ENCODE data around the gene PCDH7. TPM values are rescaled to one million over a fixed set of nuclear protein-coding genes. Genes with fewer than 3 reads are reported as not detected.

Gene PCDH7
- polyA plus RNA-seq, 1 of the 3 experiments (the other 2 are of a cell fraction) = 0.48 TPM

GRCh38 chr4:30744957-30745640, 24.9 kb downstream of the PCDH7 start:
- H3K4me2 ChIP-seq = no peak overlapping the region
- TF ChIP-seq ZBTB33 (IDR thresholded peaks at IDR 0.05; ENCODE audit: borderline replicate concordance, low read depth) = no peak
- no peak for TF ChIP-seq USF2 (IDR thresholded peaks at IDR 0.05; ENCODE audit: borderline replicate concordance, low read depth, low read length)
- TF ChIP-seq FOSL2 (IDR thresholded peaks at IDR 0.05; ENCODE audit: borderline replicate concordance, low read depth) = no peak
- TF ChIP-seq POLR2AphosphoS5 (IDR thresholded peaks at IDR 0.05; ENCODE audit: low read depth, low read length) = no peak
- no peak for TF ChIP-seq ELF1 (IDR thresholded peaks at IDR 0.05)
- no peak for TF ChIP-seq FOXJ3 (CRISPR knock-in tag; IDR thresholded peaks at IDR 0.05)
- no peak for TF ChIP-seq TCF12 (IDR thresholded peaks at IDR 0.05)
- no peak for TF ChIP-seq NRF1 (IDR thresholded peaks at IDR 0.05; ENCODE audit: low read depth, low read length)

GRCh38 chr4:30746735-30747134, 26.6 kb downstream of the PCDH7 start:
- Histone ChIP-seq H3K4me1 (ENCODE audit: control insufficient read depth in 1 of 2, insufficient read depth in 2 of 2, low read depth in 1 of 2, low read length in 1 of 2) (peaks cover 0 to 3% of the 10 kb centered on the region in 2 experiments; a peak in 2 of 4 replicates), H3K9ac (no peak overlapping the region), H3K27me3 (ENCODE audit: insufficient read depth) (no peaks in the 10 kb centered on the region), H3K4me2 (no peak overlapping the region), H3K9me2 (no peaks in the 10 kb centered on the region), H3K9me3 (no peaks in the 10 kb centered on the region), H3F3A (replicated peaks; ENCODE audit: insufficient read depth) (no peaks in the 10 kb centered on the region), H3K4me3 (ENCODE audit: low read depth in 2 of 2, low read length in 1 of 2) (no peak overlapping the region), H3K36me3 (replicated peaks in 1 of 2; ENCODE audit: control insufficient read depth in 1 of 2, insufficient read depth in 2 of 2, low read length in 1 of 2) (no peaks in the 10 kb centered on the region), H2AFZ (ENCODE audit: low read depth) (no peak overlapping the region), H4K20me1 (ENCODE audit: insufficient read depth) (no peaks in the 10 kb centered on the region), H3K27ac (ENCODE audit: low read depth in 2 of 2, low read length in 1 of 2) (no peak overlapping the region), H3K79me2 (ENCODE audit: insufficient read depth) (no peaks in the 10 kb centered on the region)
- DNase-seq = no peak
- CTCF ChIA-PET = no interaction called here
- POLR2A ChIA-PET = no interaction called here
- 33% methylated on average over 1 of the region's 1 CpG for WGBS (ENCODE audit: low lambda C conversion rate)
- TF ChIP-seq USF2 (IDR thresholded peaks at IDR 0.05; ENCODE audit: borderline replicate concordance, low read depth, low read length) = no peak
- TF ChIP-seq MXI1 (IDR thresholded peaks at IDR 0.05; ENCODE audit: low read depth, low read length) = no peak
- TF ChIP-seq IRF3 (IDR thresholded peaks at IDR 0.05; ENCODE audit: low read depth, low read length) = no peak

More at GRCh38 chr4:30744957-30745640, 24.9 kb downstream of the PCDH7 start:
- H3K9me2 ChIP-seq = no peaks in the 10 kb centered on the region
- H3K9me3 ChIP-seq = no peaks in the 10 kb centered on the region
- no peak for DNase-seq
- 61% methylated on average over 4 of the region's 4 CpGs for WGBS (ENCODE audit: low lambda C conversion rate)
- no peaks in the 10 kb centered on the region for H3K36me3 ChIP-seq (replicated peaks in 1 of 2; ENCODE audit: control insufficient read depth in 1 of 2, insufficient read depth in 2 of 2, low read length in 1 of 2)
- no peaks in the 10 kb centered on the region for H3K27me3 ChIP-seq (ENCODE audit: insufficient read depth)
- H3K4me1 ChIP-seq (ENCODE audit: control insufficient read depth in 1 of 2, insufficient read depth in 2 of 2, low read depth in 1 of 2, low read length in 1 of 2) = peaks cover 0 to 3% of the 10 kb centered on the region in 2 experiments; a peak in 2 of 4 replicates
- H3F3A ChIP-seq (replicated peaks; ENCODE audit: insufficient read depth) = no peaks in the 10 kb centered on the region
- POLR2A ChIA-PET = no interaction called here
- H3K9ac ChIP-seq = no peak overlapping the region
- no peak overlapping the region for H2AFZ ChIP-seq (ENCODE audit: low read depth)
- H3K79me2 ChIP-seq (ENCODE audit: insufficient read depth) = no peaks in the 10 kb centered on the region
- CTCF ChIA-PET = interaction anchor here (0.7 to 1.5 kb wide), 2 partner anchors 21 to 35 kb away, joined by 4 to 5 read pairs; no protein-coding TSS in a partner anchor
- H3K27ac ChIP-seq (ENCODE audit: low read depth in 2 of 2, low read length in 1 of 2) = no peak overlapping the region
- H4K20me1 ChIP-seq (ENCODE audit: insufficient read depth) = no peaks in the 10 kb centered on the region
- H3K4me3 ChIP-seq (ENCODE audit: low read depth in 2 of 2, low read length in 1 of 2) = no peak overlapping the region

Data from SK-N-SH (cell line).